C4-2B (cell line): ENCODE data around the gene ZNF804B.

Experiments
- CTCF ChIP-seq: fragments of 450-650 bp; conservative IDR thresholded peaks from 2 replicates; pipeline ENCODE4 v1.5.1; 2017; ENCODE audit warnings: mild to moderate bottlenecking
- ZFX ChIP-seq: fragments of 450-650 bp; IDR thresholded peaks from 2 replicates; pipeline ENCODE4 v1.6.1; 2017

GRCh38 chr7:89133357-89133756 lies 373.9 kb downstream of the ZNF804B start:
- TF ChIP-seq CTCF (no peak), ZFX (no peak)
